Stimulated activated CD4-positive, alpha-beta T cell treated with anti-CD3 and anti-CD28 coated beads, Interleukin-12 subunit alpha, Interleukin-12 subunit beta, amount 100 ng/mL, for 48 hours (primary cell): ENCODE data around the gene KCNRG.
"Not testable (repeated sequence)": the region's sequence is repeated elsewhere in the genome, so short reads cannot be mapped to it uniquely, and the experiment has no call there.

Experiments used
- DNase-seq, 3 donors: peaks; one replicate each; pipeline ENCODE4 v3.0.0-alpha.2; 2020; ENCODE audit warnings: low read depth in 2 of 3, low spot score in 1 of 3

KCNRG gene

GRCh38 chr13:50011461-50011860 lies 3.8 kb upstream of the KCNRG start:
- DNase-seq: no peak

- no peak for DNase-seq
Observed at GRCh38 chr13:50012396-50013169, 2.7 kb upstream of the KCNRG start.

- no peak for DNase-seq
Observed at GRCh38 chr13:50014386-50014785, 858 bp upstream of the KCNRG start.

GRCh38 chr13:50015750-50016149 lies 506 bp downstream of the KCNRG start:
- DNase-seq: no peak

- DNase-seq: no peak
Observed at GRCh38 chr13:50016444-50016843, 1.2 kb downstream of the KCNRG start.

GRCh38 chr13:50017819-50018218 lies 2.6 kb downstream of the KCNRG start:
- no peak for DNase-seq

- DNase-seq: no peak
Observed at GRCh38 chr13:50025436-50025835, 10.2 kb downstream of the KCNRG start.

- DNase-seq: no peak
Observed at GRCh38 chr13:50026788-50027473, 11.7 kb downstream of the KCNRG start.

- no peak for DNase-seq
Observed at GRCh38 chr13:50030315-50030714, 15.1 kb downstream of the KCNRG start.

- no peak for DNase-seq
Observed at GRCh38 chr13:50033725-50034124, 18.5 kb downstream of the KCNRG start.

- no peak for DNase-seq
Observed at GRCh38 chr13:50037788-50038187, 22.5 kb downstream of the KCNRG start.

GRCh38 chr13:50038266-50038665 lies 23.0 kb downstream of the KCNRG start:
- DNase-seq: no peak

GRCh38 chr13:50052478-50052877 lies 37.2 kb downstream of the KCNRG start:
- DNase-seq: no peak

- DNase-seq: no peak
Observed at GRCh38 chr13:50053844-50054243, 38.6 kb downstream of the KCNRG start.

GRCh38 chr13:50055454-50055853 lies 40.2 kb downstream of the KCNRG start:
- no peak for DNase-seq

GRCh38 chr13:50060718-50061117 lies 45.5 kb downstream of the KCNRG start:
- DNase-seq: no peak

- DNase-seq: not testable (repeated sequence)
Observed at GRCh38 chr13:50062336-50062735, 47.1 kb downstream of the KCNRG start.

GRCh38 chr13:50065712-50066111 lies 50.5 kb downstream of the KCNRG start:
- DNase-seq: no peak

- DNase-seq: no peak
Observed at GRCh38 chr13:50068508-50068907, 53.3 kb downstream of the KCNRG start.

- no peak for DNase-seq
Observed at GRCh38 chr13:50069261-50069660, 54.0 kb downstream of the KCNRG start.

GRCh38 chr13:50070186-50070585 lies 54.9 kb downstream of the KCNRG start:
- DNase-seq: no peak
